HT-29 (cell line): ENCODE measurements around the gene PHLPP1. TPM values are rescaled to one million over a fixed set of nuclear protein-coding genes. Genes with fewer than 3 reads are reported as not detected.
A peak's percentile ranks its signal among the peaks of the same experiment; 100 is the strongest.

ENCODE experiments used
- DNase-seq: peaks from one replicate; pipeline ENCODE4 v3.0.0-alpha.2; 2015; ENCODE audit warnings: low spot score
- total RNA-seq: library from RNA; depleted of rRNA; stranded (reverse); fragments of >200 nt; shearing (Covaris generic); gene quantifications from 2 replicates; pipeline ENCODE4 v1.2.3, GENCODE V29; 2014

PHLPP1 gene
- total RNA-seq, 1 experiment from 2014 or later: 7.5 TPM

DNA sequence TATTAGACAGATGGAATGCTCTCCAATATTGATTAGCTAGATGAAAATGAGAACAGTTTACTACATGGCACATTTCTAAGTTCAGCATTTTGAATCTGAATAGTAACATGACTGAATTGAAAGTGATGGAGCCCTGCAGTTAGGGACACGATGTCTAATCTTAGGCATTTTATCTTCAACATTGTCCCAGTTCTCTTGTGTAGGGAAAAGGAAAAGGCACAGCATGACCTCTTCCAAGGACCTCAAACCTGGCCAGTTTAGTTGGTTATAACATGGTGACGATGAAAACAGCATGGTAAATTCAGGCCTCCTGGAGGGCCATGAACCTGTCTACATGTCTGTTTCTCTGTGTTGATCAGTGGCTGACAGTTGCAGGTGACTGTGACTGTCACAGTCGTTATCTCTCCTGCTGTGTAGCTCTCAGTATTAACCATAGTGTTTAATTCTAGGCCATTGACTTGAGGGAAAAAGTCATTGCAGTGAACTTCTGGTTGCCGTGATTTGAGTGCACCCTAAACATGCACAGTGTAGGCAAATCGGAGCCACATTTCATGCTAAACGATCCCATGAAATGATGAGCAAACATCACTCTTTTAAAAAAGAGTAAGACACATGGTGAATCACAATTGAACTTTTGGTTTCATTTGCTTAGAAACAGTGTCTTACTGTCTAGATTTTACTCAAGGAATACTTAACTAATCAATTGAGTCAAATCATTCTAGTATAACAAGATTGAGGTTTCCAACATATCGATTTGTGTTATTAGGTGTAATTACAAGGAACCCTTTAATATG lies 129.7 kb downstream of the PHLPP1 start:
- DNase-seq: no peak

DNA sequence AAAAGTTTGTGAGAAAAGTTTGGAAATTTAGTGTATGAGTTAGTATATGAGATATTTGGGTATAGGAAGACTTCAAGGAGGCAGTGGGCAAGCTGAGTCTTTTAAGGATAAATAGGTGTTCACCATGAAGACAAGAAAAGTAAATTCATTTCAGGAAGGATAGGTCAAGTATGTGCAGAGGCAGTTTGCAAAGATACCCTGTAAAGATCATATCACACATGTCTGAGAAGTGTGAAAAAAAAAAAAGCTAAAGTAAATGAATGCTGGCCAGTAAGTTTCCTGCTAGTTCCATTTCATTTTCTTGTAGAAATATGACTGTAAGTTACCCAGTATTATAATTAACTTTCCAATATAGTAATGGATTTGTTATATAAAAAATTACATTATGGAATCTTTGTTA lies 131.0 kb downstream of the PHLPP1 start:
- no peak for DNase-seq

DNA sequence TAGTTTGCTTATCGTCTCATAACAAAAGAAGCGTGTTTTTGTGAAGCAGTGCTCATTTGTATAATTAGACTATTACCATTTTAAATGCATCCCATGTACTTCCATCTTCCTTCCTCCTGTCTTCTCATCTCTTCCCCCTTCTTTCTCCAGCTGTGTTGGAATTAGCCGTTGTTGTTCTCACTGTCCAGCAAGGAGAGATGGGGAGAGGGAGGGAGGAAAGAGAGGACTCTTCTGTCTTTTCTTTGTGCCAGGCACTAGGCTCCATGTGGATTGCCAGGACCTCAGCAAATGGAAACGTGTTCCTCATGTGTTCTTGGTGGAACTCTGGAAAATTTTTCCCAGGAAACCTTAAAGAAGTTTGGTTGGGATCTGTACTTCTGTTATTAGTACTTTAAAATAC lies 131.7 kb downstream of the PHLPP1 start:
- no peak for DNase-seq

DNA sequence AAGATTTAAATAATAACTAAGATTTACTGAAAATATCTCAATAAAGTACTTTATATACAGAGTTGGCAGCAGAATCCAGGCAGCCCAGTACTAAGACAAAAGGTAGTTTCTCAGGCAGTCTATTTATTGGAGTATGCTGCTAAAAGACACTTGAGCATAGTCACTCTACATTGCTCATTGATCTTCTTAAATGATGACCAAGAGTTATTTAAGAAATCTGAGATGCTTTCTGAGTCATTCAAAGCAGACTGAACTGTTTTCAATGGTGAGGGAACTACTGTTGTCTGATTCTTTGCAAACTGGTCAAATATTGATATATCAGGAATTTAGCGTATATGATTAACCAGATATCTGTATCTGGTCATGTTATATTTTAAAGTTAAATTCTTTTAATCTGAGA lies 133.6 kb downstream of the PHLPP1 start:
- DNase-seq: no peak

DNA sequence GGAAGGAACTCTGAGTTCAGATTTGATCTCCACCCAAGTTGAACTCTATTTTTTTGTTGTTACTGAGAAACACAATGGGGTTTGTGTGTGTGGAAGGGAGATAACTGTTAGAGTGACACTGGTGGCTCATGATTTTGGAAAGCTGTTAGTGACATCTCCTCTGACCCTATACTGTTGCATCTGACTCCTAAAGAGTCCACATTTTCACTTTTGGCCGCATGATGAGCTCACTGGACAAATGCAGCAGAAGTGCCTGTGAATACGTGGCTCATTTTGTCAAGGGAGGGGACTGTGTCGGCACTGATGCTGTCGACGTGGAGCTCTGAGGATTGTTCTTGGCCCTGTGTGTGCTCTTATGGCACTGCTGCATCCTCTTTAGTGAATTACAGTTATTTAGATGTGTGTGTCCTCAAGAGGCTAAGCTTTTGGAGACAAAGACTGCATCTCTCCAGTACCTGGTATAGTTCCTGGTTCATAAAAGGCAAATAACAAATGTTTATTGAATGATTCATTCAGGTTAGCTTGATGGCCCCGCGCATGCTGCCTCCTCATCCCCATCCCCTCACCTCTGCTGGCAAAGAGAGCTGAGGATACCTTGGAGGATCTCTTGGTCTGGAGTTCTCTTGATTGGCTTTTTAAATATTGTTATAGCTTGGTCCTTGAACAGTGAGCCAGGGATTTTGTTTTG lies 135.4 kb downstream of the PHLPP1 start:
- no peak for DNase-seq

DNA sequence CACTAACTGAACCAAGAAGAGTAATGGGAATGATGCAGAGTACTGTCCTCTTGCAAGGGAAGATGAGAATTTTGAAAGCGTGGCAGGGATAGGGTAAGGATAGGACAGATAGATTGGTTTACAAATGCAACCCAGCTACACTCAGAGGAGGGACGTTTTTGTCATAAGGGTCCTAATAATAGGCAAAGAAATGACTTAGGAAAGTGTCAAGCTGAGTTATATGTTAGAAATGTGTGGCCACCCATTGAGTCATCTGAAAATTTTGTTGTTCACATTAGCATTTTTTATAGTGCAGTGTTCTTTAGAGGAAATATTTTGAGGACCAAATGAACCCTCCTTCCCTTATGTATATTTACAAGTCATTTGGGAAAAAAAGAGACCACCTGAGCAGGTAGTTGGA lies 137.5 kb downstream of the PHLPP1 start:
- DNase-seq: no peak

DNA sequence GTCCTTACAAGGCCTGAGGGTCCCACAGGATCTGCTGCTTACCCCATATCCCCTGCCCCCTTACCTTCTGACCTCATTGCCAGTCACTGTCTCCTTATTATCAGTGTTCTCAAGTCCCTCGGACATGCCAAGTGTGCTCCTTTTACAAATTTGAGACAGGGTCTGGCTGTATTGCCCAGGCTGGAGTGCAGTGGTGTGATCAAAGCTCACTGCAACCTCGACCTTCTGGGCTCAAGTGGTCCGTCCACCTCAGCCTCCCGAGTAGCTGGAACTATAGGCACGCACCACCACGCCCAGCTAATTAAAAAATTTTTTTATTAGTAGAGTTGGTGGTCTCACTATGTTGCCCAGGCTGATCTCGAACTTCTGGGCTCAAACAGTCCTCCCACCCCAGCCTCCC lies 141.0 kb downstream of the PHLPP1 start:
- DNase-seq: no peak

DNA sequence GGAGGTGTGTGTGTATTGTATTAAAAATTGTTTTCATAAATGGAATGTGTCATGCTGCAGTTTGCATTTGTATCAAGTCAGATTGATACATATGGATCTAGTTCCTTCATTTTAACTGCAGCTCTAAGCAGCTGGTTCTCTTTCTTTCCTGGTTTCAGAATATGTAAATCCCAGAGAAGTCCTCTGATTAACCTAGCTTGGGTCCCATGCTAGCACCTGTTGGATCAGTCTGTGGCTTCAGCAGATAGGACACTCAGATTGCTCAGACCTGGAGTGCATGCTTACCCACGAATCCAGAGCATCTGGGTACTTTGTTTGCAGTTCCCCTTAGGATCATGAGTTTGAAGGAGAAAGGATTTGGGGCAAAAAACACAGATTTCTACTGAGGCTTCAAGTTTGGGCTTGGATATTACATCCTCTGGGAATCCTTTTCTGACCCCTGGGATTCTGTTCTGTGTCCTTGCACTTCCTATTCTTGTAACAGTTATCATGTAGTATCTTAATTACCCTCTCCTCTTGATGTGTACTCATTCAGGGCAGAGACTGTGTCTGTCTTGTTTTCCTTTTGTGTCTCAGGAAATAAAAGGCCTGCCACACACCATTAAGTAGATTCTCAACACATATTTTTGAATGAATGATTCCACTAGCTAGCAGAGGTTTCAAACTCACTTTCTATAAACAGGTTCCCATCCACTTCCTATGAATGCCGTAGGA lies 142.1 kb downstream of the PHLPP1 start:
- no peak for DNase-seq

DNA sequence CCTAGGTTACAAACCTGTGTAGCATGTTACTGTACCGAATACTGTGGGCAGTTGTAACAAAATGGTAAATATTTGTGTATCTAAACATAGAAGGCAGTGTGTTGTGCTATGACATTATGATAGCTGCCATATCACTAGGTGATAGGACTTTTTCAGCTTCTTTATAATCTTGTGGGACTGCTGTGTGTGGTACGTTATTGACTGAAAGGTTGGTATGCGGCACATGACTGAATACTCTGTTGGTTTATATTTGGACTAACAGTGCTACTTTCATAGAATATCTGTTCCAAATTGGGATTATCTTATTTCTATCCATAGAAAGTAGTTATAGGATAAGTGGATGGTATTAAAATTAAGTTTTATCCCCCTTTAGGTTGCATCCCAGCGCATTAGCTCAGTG lies 144.7 kb downstream of the PHLPP1 start:
- no peak for DNase-seq

DNA sequence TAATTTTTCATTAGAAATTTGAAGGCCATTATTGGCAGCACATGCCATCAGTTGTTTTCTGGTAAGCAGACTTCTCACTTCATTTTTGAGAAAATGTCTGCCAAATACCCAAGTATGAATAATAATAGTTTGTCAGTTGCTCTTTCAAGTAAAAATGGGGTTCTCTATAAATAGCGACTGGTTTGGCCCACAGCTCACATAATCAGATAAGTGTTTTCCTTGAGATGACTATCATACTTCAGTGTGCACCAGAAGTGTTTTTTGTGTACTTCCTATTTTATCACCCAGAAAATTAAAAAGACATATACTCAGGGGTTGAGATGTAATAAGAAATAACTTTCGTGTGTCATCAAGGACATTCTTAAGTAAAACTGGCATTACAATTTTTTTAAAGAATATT lies 147.1 kb downstream of the PHLPP1 start:
- DNase-seq: no peak

DNA sequence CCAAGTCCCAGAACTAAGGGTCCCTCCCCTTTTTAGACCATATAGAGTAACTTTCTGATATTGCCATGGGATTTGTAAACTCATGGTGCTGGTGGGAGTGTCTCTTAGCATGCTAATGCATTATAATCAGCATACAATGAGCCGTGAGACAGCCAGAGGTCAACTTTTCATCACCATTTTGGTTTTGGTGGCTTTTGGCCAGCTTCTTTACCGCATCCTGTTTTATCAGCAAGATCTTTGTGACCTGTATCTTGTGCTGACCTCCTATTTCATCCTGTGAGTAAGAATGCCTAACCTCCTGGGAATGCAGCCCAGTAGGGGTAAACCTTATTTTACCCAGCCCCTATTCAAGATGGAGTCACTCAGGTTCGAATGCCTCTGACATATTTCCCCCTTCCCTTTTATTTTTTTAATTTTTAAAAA lies 148.2 kb downstream of the PHLPP1 start:
- no peak for DNase-seq

DNA sequence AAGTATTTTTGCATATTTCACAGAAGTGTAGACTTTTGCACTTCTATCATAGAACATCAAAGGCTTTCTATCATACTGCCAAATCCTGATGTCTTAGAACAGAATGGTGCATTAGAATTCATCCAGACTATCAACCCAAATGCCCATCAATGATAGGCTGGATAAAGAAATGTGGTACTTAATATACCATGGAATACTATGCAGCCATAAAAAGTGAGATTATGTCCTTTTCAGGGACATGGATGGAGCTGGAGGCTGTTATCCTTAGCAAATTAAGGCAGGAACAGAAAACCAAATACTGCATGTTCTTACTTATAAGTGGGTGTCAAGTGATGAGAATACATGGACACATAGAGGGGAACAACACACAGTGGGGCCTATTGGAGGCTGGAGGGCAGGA lies 150.2 kb downstream of the PHLPP1 start:
- DNase-seq: no peak

DNA sequence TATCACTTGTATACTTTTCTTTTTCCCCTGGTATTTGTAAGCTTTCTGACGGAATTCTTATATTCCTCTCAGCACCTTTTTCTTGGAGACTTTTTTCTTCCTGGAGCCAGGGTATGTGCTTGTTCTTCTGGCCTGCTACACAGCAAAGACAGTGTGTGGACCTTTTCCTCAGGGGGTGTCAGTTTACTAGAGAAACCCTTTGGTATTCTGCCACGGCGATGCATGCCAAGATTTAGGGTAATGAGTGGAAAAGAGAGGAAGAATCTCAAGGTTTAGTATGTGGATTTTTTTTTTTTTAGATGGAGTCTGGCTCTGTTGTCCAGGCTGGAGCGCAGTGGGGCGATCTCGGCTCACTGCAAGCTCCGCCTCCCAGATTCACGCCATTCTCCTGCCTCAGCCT lies 152.2 kb downstream of the PHLPP1 start:
- no peak for DNase-seq

DNA sequence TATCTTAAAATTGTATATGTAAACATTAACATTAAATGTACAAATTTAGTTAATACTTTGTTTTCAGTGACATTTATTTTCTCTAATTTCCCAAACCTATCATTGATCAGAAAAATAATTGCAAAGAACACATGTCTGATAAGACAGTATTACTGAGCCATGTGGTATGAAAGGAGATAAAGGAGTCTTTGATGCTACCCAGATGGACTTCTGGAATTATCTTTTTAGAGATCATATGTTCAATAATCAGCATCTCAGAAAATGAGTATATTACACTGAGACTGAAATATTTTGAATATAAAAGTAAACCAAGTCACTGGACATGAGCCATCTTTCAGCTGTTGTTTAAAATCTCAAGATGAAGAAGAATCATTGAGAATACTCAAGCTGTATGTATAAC lies 153.3 kb downstream of the PHLPP1 start:
- no peak for DNase-seq

DNA sequence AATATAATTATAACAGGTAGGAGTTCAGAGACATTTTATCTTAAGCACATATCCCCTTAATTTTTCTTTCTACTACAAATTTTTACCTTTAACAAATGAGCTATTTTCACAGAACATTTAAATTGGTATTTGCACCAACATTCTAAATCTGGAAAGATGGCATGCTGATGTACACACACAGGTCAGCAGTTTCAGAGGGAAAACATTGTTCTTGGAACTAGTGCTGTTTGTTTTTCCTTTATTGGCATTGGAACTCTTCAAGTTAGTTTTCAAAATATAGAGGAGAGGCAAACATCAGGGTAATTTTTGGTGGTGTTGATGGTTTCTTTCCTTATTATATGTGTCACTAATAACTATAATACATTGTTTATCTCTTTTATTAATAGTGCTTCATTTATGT lies 155.3 kb downstream of the PHLPP1 start:
- no peak for DNase-seq

DNA sequence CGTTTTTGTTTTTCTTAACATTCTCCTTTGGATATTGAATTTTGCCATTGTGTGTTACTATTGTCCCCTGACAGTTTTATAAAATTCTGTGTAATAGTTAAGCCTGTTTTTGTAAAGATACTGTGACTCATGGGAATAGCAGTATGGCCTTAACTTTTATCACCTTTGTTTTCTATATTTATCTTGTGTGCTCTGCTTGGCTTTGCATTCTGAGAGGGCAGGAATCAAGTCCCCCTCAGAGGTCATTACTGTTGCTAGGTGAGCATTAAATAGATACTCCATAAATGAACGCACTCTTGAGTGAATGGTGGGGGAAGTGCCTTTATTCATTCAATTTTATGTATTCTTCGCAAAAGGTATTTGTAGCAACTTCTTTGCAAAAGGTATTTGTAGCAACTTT lies 160.0 kb downstream of the PHLPP1 start:
- DNase-seq: no peak

DNA sequence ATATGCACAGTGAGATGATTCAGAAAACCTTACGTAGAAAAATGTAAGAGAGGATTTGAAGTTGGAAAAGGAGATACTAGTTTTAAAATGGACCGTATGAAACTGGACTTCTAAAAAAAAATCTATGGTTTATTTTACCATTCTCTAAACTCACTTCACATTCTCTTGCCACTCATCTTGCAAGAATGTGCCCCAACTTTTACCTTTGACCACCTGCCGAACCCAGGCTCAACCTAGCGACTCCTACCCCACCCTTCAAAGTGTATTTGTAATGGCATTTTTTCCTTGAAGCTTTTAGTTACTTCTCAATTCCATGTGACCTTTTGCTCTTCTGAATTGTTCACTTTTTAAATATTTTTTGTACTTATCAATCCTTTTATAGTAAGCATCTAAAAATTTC lies 160.8 kb downstream of the PHLPP1 start:
- peak; percentile 36 for DNase-seq

DNA sequence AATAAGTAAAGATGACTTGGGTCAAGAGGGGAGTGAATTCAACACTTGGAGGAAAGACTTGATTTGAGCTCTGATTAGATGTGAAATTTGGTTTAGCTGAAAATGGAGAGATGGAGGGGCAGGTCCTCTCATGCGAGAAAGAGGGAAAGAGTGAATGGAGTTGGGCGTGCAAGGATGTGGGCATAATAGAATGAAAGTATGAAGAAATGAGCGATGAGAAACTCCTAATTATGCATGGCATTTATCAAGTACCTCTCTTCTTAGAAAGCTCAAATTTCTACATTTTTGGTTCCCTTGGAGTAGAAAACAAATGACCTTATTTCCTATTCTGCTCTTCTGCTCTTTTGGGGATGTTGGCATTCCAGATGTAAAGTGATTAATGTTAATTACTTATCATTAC lies 161.5 kb downstream of the PHLPP1 start:
- no peak for DNase-seq

DNA sequence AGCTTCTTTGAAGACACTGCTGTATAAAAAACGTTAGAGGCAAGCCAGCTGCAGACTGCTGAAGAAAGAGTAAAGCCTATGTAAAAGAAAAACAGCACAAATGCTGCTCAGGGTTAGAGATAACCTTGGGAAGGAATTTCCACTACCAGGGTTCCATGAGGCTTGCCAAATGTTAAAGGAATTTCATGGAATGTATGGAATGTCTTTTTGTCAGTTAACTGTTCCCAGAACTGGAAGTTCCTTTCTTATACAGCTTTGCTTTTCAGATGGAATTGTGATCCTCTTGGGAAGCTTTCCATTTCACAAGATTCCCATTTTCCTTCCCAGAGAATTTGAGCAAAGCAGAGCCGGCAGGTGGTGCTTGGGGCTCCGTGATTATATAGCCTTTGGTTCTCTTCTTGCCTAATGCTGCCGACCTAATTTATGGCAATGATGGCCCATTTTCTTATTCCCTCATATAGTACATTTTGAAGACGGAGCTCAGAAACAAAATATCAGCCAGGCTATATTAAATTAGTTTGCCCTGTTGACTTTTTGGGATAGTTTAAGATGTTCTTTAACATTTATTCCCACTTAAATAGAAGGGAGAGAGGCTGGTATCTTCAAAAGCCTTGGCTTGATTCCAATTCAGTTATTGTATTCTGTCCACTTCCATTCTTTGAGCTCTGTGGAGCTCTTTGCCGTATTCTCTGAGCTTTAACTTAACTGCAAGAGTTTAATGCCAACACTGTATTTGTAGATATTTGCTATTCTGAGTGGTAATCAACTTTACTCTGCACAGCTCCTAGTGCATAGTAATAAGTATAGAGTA lies 162.3 kb downstream of the PHLPP1 start:
- no peak for DNase-seq

DNA sequence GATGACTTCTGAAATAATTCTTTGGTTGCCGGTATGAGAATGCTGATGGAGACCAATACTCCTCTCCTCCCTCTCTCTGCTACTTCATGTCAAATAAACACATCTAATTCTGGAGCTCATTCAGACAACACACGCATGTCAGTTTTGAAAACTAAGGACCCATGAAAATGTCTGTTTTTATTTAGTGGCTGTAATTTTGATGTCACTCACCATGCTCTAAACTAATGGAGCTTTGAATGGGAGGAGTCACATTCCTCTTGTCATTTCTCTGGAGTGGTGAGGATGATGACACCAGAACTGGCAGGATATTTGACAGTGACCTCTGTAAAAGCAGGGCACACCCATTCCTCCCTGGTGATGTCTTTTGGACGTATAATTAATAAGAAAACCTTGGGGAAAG lies 163.0 kb downstream of the PHLPP1 start:
- DNase-seq: no peak

DNA sequence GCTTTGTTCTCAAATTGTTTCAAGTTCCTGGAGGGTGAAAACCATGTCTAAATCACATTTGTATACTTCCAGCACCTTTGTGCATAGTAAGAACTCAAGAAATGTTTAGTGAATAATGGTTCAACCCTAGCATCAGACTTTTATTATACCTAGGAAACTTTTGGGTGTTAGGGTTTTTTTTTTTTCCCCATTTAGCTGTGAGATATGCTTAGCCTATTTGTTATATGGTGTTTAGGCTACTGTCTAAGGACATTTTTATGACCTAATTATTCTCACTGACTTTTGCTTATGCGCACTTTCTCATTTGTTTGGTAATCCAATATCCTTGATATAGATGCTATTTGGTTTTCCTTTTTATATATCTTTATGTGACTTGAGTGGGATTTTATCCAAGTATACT lies 164.7 kb downstream of the PHLPP1 start:
- no peak for DNase-seq
